HG02852 (cell line): ENCODE data around the gene OTULINL.

Experiments used
- ATAC-seq: cut with Tn5 transposase; IDR thresholded peaks from one replicate; pipeline ENCODE4 v1.9.1; 2021; ENCODE audit warnings: mild to moderate bottlenecking, moderate library complexity; ENCODE audit not compliant: unreplicated experiment

The OTULINL gene

GRCh38 chr5:14576206-14576605 lies 5.4 kb upstream of the OTULINL start:
- ATAC-seq, result no peak

GRCh38 chr5:14577079-14577725 lies 4.4 kb upstream of the OTULINL start:
- no peak for ATAC-seq

- ATAC-seq, result no peak
These were observed 3.6 kb upstream of the OTULINL start for GRCh38 chr5:14577971-14578370.

GRCh38 chr5:14579246-14579645 lies 2.3 kb upstream of the OTULINL start:
- ATAC-seq, result no peak

GRCh38 chr5:14579731-14580397 lies 1.7 kb upstream of the OTULINL start:
- no peak for ATAC-seq

- ATAC-seq, result no peak
These were observed 1.1 kb upstream of the OTULINL start for GRCh38 chr5:14580398-14581034.

- peak; percentile 65 for ATAC-seq
These were observed 552 bp downstream of the OTULINL start for GRCh38 chr5:14581891-14582796.

GRCh38 chr5:14582797-14583137 lies 1.2 kb downstream of the OTULINL start:
- ATAC-seq, result no peak

- ATAC-seq, result no peak
These were observed 3.3 kb downstream of the OTULINL start for GRCh38 chr5:14584848-14585247.

GRCh38 chr5:14587150-14587549 lies 5.6 kb downstream of the OTULINL start:
- no peak for ATAC-seq

- peak; percentile 74 for ATAC-seq
These were observed 6.6 kb downstream of the OTULINL start for GRCh38 chr5:14588145-14588544.

GRCh38 chr5:14588758-14589543 lies 7.4 kb downstream of the OTULINL start:
- ATAC-seq, result no peak

- ATAC-seq, result no peak
These were observed 9.4 kb downstream of the OTULINL start for GRCh38 chr5:14590949-14591348.

GRCh38 chr5:14591548-14591947 lies 10.0 kb downstream of the OTULINL start:
- no peak for ATAC-seq

GRCh38 chr5:14593326-14594021 lies 11.9 kb downstream of the OTULINL start:
- ATAC-seq, result peak; percentile 21

- ATAC-seq, result no peak
These were observed 12.9 kb downstream of the OTULINL start for GRCh38 chr5:14594378-14595074.

- peak; percentile 65 for ATAC-seq
These were observed 13.6 kb downstream of the OTULINL start for GRCh38 chr5:14595189-14595588.

GRCh38 chr5:14595891-14596290 lies 14.3 kb downstream of the OTULINL start:
- no peak for ATAC-seq

- ATAC-seq, result no peak
These were observed 15.5 kb downstream of the OTULINL start for GRCh38 chr5:14597080-14597479.
